ENCODE data around the gene MUC4.
"Not testable (repeated sequence)": the region's sequence is repeated elsewhere in the genome, so short reads cannot be mapped to it uniquely, and the experiment has no call there.

Gene MUC4

DNA sequence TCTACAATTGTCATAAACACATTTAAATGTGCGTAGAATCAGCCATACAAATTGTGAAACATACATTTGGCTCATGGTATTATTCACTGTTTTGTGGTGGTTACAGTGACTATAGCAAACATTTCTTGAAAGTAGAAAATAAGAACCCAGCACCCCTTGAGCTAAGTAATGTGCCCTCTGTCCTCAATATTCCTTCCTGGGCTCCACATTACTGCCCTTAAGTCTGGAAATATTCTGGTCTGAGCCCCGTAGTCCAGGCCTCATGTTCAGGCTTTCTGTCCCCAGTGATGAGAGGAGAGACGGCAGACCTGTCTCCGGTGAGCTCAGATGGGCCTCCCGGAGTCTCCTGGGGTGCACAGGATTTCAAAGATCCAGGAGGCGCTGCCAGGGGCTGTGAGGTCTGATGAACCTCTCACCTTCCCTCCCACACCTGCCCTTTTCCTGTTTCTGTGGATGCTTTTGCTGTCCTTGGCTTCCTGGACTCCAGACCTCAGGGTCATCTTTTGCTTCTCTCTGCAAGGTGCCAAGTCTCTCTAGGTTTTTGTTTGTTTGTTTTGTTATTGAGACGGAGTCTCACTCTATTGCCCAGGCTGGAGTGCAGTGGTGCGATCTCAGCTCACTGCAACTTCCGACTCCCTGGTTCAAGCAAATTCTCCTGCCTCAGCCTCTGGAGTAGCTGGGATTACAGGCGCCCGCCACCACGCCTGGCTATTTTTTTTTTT, 99.8 kb downstream of the MUC4 start:
- Histone ChIP-seq H3K27ac (ENCODE audit: low read depth, low read length) (no peak overlapping the region), H3K9ac (ENCODE audit: low read depth, low read length) (no peak overlapping the region), H3K27me3 (ENCODE audit: control insufficient read depth, insufficient read depth, low read length) (no peaks in the 10 kb centered on the region), H3K9me3 (ENCODE audit: control insufficient read depth, insufficient read depth, low read length) (no peaks in the 10 kb centered on the region), H3K4me1 (ENCODE audit: control insufficient read depth, insufficient read depth, low read length) (no peaks in the 10 kb centered on the region), H3K4me3 (ENCODE audit: low read depth, low read length) (no peak overlapping the region), H3K36me3 (ENCODE audit: control insufficient read depth, insufficient read depth, low read length) (no peaks in the 10 kb centered on the region)

DNA sequence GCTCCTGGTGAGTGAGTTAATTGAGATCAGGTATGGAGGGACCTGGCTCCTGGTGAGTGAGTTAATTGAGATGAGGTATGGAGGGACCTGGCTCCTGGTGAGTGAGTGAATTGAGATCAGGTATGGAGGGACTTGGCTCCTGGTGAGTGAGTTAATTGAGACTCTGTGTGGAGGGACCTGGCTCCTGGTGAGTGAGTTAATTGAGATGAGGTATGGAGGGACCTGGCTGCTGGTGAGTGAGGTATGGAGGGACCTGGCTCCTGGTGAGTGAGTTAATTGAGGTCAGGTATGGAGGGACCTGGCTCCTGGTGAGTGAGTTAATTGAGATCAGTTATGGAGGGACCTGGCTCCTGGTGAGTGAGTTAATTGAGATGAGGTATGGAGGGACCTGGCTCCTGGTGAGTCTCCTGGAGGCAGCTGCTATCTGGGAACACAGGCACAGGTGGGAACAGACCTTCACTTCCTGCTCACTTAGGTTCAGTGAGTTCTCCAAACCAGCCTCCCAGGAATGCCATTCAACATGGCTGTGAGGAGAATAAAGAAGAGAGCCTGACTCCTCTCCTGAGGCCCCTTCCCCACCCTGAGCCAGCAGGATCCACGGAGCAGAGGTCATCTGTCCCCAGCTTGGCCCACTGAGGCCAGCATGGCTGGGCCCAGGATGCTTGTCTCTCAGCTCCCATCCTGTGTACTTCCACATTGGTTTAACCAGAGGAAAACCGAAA, 100.5 kb downstream of the MUC4 start:
- H3K9me3 ChIP-seq (ENCODE audit: control insufficient read depth, insufficient read depth, low read length); H3K36me3 ChIP-seq (ENCODE audit: control insufficient read depth, insufficient read depth, low read length); H3K4me1 ChIP-seq (ENCODE audit: control insufficient read depth, insufficient read depth, low read length); H3K9ac ChIP-seq (ENCODE audit: low read depth, low read length); H3K27me3 ChIP-seq (ENCODE audit: control insufficient read depth, insufficient read depth, low read length); H3K27ac ChIP-seq (ENCODE audit: low read depth, low read length); H3K4me3 ChIP-seq (ENCODE audit: low read depth, low read length): not testable (repeated sequence)

DNA sequence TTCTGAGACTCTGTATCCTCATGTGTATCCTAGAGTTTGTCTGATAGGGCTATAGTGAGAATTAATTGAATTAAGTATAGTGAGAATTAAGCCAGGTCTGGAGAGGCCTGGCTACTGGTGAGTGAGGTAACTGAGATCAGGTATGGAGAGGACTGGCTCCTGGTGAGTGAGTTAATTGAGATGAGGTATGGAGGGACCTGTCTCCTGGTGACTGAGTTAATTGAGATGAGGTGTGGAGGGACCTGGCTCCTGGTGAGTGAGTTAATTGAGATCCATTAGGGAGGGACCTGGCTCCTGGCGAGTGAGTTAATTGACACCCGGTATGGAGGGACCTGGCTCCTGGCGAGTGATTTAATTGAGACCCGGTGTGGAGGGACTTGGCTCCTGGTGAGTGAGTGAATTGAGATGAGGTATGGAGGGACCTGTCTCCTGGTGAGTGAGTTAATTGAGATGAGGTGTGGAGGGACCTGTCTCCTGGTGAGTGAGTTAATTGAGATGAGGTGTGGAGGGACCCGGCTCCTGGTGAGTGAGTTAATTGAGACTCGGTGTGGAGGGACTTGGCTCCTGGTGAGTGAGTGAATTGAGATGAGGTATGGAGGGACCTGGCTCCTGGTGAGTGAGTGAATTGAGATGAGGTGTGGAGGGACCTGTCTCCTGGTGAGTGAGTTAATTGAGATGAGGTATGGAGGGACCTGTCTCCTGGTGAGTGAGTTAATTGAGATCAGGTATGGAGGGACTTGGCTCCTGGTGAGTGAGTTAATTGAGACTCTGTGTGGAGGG, 101.4 kb downstream of the MUC4 start:
- not testable (repeated sequence) for H3K27me3 ChIP-seq (ENCODE audit: control insufficient read depth, insufficient read depth, low read length); H3K9me3 ChIP-seq (ENCODE audit: control insufficient read depth, insufficient read depth, low read length); H3K36me3 ChIP-seq (ENCODE audit: control insufficient read depth, insufficient read depth, low read length); H3K4me1 ChIP-seq (ENCODE audit: control insufficient read depth, insufficient read depth, low read length); H3K9ac ChIP-seq (ENCODE audit: low read depth, low read length); H3K27ac ChIP-seq (ENCODE audit: low read depth, low read length); H3K4me3 ChIP-seq (ENCODE audit: low read depth, low read length)

DNA sequence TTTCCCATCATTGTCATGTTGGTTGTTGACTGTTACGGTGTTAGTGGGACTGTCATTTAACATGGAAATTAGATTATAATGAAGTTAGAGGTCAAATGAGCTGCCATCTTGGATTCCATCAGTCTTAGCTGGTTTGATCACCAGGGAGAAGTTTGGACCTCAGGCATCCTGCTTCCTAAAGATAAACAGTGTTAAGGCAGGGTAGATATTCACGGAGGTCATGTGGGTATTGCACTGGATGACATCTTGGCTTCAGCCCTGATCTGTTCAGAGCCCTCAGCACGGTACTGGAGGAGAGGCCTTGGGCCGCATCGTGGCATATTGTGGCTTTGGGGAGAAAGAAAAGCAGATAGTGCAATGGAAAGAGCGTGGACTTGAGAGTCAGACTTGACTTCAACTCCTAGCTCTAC, 102.0 kb downstream of the MUC4 start:
- Histone ChIP-seq H3K4me3 (ENCODE audit: low read depth, low read length) (no peak overlapping the region), H3K27me3 (ENCODE audit: control insufficient read depth, insufficient read depth, low read length) (no peaks in the 10 kb centered on the region), H3K9me3 (ENCODE audit: control insufficient read depth, insufficient read depth, low read length) (no peaks in the 10 kb centered on the region), H3K4me1 (ENCODE audit: control insufficient read depth, insufficient read depth, low read length) (peaks cover 12% of the 10 kb centered on the region; the same call in 1 of the 2 replicates), H3K27ac (ENCODE audit: low read depth, low read length) (no peak overlapping the region), H3K9ac (ENCODE audit: low read depth, low read length) (no peak overlapping the region), H3K36me3 (ENCODE audit: control insufficient read depth, insufficient read depth, low read length) (no peaks in the 10 kb centered on the region)

DNA sequence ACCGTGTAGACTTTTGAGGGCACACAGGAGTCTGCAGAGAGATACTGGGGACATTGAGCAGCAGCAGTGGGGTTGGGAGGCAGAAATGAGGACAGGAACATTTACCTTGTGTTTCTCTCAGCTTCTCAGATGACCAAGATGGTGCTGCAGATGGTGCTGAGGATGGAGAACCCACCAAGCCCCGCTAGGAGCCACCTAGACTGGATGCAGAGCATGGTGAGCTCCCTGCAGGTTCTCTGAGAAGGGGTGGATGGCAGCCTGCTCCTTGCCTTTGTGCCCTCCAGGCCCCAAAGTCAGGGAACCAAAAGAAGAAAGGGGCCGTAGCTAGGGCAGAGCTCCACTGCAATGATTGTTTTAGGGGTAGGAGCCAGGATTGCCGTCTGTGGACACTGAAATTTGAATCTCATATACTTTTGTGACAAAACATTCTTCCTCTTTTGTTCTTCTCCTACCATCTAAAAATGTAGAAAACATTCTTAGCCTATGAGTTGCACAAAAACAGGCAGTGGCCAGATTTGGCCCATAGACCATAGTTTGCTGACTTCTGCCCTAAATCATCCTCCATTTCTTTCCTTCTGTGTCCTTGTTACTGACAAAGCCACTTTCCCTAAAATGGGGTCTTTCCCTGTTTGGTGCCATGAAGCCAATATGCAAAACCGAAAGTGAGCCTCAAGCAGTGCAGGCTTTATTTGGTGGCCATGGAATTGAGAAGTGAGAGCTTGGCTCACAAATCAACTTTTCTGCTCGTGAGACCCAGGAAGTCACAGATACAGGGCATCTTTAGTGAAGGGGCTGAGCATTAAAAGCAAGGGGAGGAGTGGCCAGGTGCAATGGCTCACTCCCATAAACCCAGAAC, 102.9 kb downstream of the MUC4 start:
- H3K27ac ChIP-seq (ENCODE audit: low read depth, low read length): no peak overlapping the region
- H3K9me3 ChIP-seq (ENCODE audit: control insufficient read depth, insufficient read depth, low read length): no peaks in the 10 kb centered on the region

DNA sequence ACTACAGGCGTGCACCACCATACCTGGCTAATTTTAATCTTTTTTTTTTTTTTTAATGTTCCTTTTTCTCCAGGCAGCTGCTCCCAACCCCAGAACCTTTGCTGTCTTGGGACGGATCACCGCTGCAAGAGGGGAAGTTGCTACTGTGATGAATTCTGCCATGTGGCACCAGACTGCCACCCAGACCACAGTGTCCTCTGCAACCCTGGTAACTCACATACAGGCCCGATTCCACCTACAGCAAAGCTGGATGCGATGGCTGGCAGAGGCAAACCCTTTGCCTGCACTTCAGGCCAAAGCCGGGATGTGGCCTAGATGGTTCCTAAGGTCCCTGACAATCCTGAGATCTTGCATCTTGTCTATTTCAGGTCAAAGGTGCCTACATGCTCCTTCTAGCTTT, 103.7 kb downstream of the MUC4 start:
- no peak overlapping the region for H3K27ac ChIP-seq (ENCODE audit: low read depth, low read length)
- peaks cover 17% of the 10 kb centered on the region; the same call in 1 of the 2 replicates for H3K4me1 ChIP-seq (ENCODE audit: control insufficient read depth, insufficient read depth, low read length)
- no peak overlapping the region for H3K4me3 ChIP-seq (ENCODE audit: low read depth, low read length)
- no peaks in the 10 kb centered on the region for H3K27me3 ChIP-seq (ENCODE audit: control insufficient read depth, insufficient read depth, low read length)
- H3K9ac ChIP-seq (ENCODE audit: low read depth, low read length): no peak overlapping the region
- no peaks in the 10 kb centered on the region for H3K36me3 ChIP-seq (ENCODE audit: control insufficient read depth, insufficient read depth, low read length)
- no peaks in the 10 kb centered on the region for H3K9me3 ChIP-seq (ENCODE audit: control insufficient read depth, insufficient read depth, low read length)

More for the DNA sequence above, 102.9 kb downstream of the MUC4 start:
- Histone ChIP-seq H3K4me3 (ENCODE audit: low read depth, low read length) (no peak overlapping the region), H3K36me3 (ENCODE audit: control insufficient read depth, insufficient read depth, low read length) (no peaks in the 10 kb centered on the region), H3K4me1 (ENCODE audit: control insufficient read depth, insufficient read depth, low read length) (peaks cover 17% of the 10 kb centered on the region; the same call in 1 of the 2 replicates), H3K27me3 (ENCODE audit: control insufficient read depth, insufficient read depth, low read length) (no peaks in the 10 kb centered on the region), H3K9ac (ENCODE audit: low read depth, low read length) (no peak overlapping the region)

DNA sequence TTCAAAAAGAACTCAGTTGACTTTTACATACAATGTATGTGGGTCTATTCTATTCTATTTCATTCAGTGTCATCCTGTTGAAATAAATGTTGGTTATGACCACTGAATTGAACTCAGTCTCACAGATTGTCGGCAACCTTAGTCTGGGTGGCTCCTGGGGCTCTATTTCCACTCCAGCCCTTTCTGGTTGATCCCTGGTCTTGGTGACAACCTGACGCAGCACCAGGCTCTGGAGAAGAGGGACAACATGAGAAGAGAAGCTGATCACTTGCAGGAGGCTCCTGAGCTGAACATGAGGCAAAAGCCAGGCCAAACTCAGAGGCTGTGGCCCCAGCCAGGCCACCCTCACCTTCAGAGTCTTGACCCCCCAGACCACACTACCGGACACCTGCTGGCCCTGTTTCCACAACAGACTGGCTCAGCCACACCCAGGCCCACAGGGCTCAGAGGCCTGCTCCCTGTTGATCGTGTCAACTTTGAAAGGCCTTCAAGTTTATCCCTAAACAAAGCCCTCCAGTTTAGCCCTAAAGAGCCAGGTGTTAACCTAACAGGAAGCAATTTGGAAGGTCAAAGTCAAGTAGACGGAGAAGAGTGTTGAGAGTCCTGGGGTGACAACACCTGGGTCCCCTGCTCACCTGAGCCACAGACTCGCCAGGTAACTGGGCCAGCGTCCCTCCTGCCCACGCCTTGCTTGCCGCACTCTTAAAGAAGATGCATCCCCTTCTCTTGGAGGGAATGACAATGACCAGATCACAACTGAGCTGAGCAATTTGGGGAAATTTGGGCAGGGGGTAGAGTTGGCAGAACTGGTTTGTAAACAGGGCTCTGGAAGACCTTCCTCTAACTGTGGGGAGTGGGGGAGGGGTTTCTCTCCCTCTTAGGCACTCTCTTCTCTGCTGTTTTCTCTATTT, 106.4 kb downstream of the MUC4 start:
- no peak overlapping the region for H3K9ac ChIP-seq (ENCODE audit: low read depth, low read length)
- H3K36me3 ChIP-seq (ENCODE audit: control insufficient read depth, insufficient read depth, low read length): no peaks in the 10 kb centered on the region
- H3K9me3 ChIP-seq (ENCODE audit: control insufficient read depth, insufficient read depth, low read length): no peaks in the 10 kb centered on the region
- H3K4me1 ChIP-seq (ENCODE audit: control insufficient read depth, insufficient read depth, low read length): peaks cover 17% of the 10 kb centered on the region; the same call in 1 of the 2 replicates
- no peak overlapping the region for H3K4me3 ChIP-seq (ENCODE audit: low read depth, low read length)
- H3K27me3 ChIP-seq (ENCODE audit: control insufficient read depth, insufficient read depth, low read length): no peaks in the 10 kb centered on the region
- no peak overlapping the region for H3K27ac ChIP-seq (ENCODE audit: low read depth, low read length)

DNA sequence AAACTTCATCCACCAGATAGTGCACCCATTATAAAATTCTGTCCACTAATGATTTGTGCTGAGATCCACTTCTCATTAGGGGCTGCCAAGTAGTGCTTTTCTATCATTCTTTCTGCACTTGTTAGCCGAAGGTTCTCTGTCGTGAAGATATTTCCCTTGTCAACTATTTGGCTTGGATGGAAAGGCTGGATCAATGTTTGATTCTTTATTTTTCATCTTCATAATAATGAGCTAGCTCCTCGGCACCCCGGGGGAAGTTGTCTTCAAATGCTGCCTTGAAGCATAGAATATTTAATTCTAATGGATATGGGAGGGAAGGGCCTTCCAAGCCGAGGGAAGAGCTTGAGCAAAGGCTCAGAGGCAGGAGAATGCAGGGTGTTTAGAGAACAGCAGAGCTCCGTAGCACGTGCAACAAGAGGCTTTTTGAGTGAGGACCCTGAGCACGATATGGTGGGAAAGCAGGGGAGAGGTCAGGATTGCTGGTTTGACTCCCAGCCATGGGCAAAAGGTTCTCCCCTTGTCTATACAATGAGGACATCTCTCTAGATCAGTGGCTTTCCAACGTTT, 107.2 kb downstream of the MUC4 start:
- H3K9ac ChIP-seq (ENCODE audit: low read depth, low read length): no peak overlapping the region
- no peaks in the 10 kb centered on the region for H3K27me3 ChIP-seq (ENCODE audit: control insufficient read depth, insufficient read depth, low read length)
- H3K4me3 ChIP-seq (ENCODE audit: low read depth, low read length): no peak overlapping the region
- no peaks in the 10 kb centered on the region for H3K36me3 ChIP-seq (ENCODE audit: control insufficient read depth, insufficient read depth, low read length)
- peaks cover 17% of the 10 kb centered on the region; the same call in 1 of the 2 replicates for H3K4me1 ChIP-seq (ENCODE audit: control insufficient read depth, insufficient read depth, low read length)
- H3K9me3 ChIP-seq (ENCODE audit: control insufficient read depth, insufficient read depth, low read length): no peaks in the 10 kb centered on the region
- H3K27ac ChIP-seq (ENCODE audit: low read depth, low read length): no peak overlapping the region

DNA sequence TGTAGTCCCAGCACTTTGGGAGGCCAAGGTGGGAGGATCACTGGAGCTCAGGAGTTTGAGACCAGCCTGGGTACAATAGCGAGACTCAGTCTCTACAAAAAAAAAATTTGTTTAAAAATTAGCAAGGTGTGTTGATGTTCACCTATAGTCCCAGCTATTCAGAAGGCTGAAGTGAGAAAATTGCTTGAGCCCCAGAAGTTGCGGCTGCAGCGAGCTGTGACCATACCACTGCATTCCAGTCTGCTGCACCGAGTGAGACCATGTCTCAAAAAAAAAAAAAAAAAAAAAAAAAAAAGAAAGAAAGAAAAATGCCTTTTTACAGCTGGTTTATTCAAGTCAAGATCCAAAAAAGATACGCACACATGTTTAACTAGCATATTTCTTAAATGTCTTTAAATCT, 108.0 kb downstream of the MUC4 start:
- Histone ChIP-seq H3K27ac (ENCODE audit: low read depth, low read length) (no peak overlapping the region), H3K4me3 (ENCODE audit: low read depth, low read length) (no peak overlapping the region), H3K9ac (ENCODE audit: low read depth, low read length) (no peak overlapping the region), H3K9me3 (ENCODE audit: control insufficient read depth, insufficient read depth, low read length) (no peaks in the 10 kb centered on the region), H3K36me3 (ENCODE audit: control insufficient read depth, insufficient read depth, low read length) (no peaks in the 10 kb centered on the region), H3K4me1 (ENCODE audit: control insufficient read depth, insufficient read depth, low read length) (peaks cover 20% of the 10 kb centered on the region), H3K27me3 (ENCODE audit: control insufficient read depth, insufficient read depth, low read length) (no peaks in the 10 kb centered on the region)
